Large intestine (tissue), 3 donors: ENCODE data around the gene EIF4G2. TPM values are rescaled to one million over a fixed set of nuclear protein-coding genes. Genes with fewer than 3 reads are reported as not detected.

Experiments
- DNase-seq, 2 donors: peaks; one replicate each; pipeline versions ENCODE4 v3.0.0 to v3.0.0-alpha.2; 2013
- H3K27ac ChIP-seq: one replicate; pipeline ENCODE4 v1.5.1; 2013; ENCODE audit warnings: low read length
- H3K27me3 ChIP-seq: 2 replicates; pipeline ENCODE4 v1.6.1; 2013; ENCODE audit warnings: low read length; ENCODE audit not compliant: control insufficient read depth, insufficient read depth
- H3K36me3 ChIP-seq: 2 replicates; pipeline ENCODE4 v1.6.1; 2013; ENCODE audit warnings: low read length; ENCODE audit not compliant: control insufficient read depth, insufficient read depth
- H3K4me1 ChIP-seq: one replicate; pipeline ENCODE4 v1.6.1; 2013; ENCODE audit warnings: low read length; ENCODE audit not compliant: control insufficient read depth, insufficient read depth
- H3K4me3 ChIP-seq: one replicate; pipeline ENCODE4 v1.5.1; 2013; ENCODE audit warnings: low read length
- H3K9me3 ChIP-seq: one replicate; pipeline ENCODE4 v1.6.1; 2013; ENCODE audit warnings: mild to moderate bottlenecking, low read depth, low read length, moderate library complexity; ENCODE audit not compliant: control insufficient read depth
- WGBS: methylation state at CpG from one replicate; pipeline ENCODE4 v1.1.5; 2013; ENCODE audit warnings: low lambda C conversion rate; ENCODE audit not compliant: insufficient coverage; 5-methylcytosine and 5-hydroxymethylcytosine counted together
- polyA plus RNA-seq: library from polyadenylated mRNA; unstranded; fragments of 120-200 nt; gene quantifications from one replicate; pipeline ENCODE4 v1.2.1, GENCODE V29; 2013

EIF4G2 gene
- polyA plus RNA-seq, 1 donor = 475 TPM

GRCh38 chr11:10761085-10761698 lies 47.5 kb downstream of the EIF4G2 start:
- peaks cover 81% of the 10 kb centered on the region for H3K36me3 ChIP-seq
- no peak overlapping the region for H3K4me3 ChIP-seq
- no peak overlapping the region for H3K27ac ChIP-seq
- no peak for DNase-seq
- no peaks in the 10 kb centered on the region for H3K27me3 ChIP-seq
- WGBS = no CpG with 5 or more reads among the region's 6 CpGs
- no peaks in the 10 kb centered on the region for H3K4me1 ChIP-seq
- H3K9me3 ChIP-seq = no peaks in the 10 kb centered on the region

DNA sequence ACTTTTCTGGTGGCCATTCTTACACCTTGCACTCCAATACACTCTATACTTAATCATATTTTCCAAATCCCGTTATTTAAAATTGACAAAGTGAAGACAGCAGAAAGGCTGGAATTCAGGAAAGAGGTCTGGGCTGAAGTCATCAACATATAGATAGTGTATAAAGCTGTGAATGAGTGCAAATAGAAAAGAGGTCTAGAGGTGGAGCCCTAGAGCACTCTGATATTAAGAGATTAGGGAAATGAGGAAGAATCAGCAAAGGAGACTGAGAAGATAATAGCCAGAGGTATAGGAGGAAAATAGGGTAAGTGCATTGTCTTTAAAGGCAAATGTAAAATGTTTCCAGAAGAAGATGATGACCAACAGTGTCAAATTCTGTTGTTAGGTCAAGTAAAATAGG lies 49.8 kb downstream of the EIF4G2 start:
- peaks cover 71% of the 10 kb centered on the region for H3K36me3 ChIP-seq
- 60% methylated on average over 1 of the region's 1 CpG for WGBS
- no peaks in the 10 kb centered on the region for H3K4me1 ChIP-seq
- H3K27ac ChIP-seq = no peak overlapping the region
- no peaks in the 10 kb centered on the region for H3K9me3 ChIP-seq
- no peak overlapping the region for H3K4me3 ChIP-seq
- no peaks in the 10 kb centered on the region for H3K27me3 ChIP-seq
- DNase-seq = no peak

DNA sequence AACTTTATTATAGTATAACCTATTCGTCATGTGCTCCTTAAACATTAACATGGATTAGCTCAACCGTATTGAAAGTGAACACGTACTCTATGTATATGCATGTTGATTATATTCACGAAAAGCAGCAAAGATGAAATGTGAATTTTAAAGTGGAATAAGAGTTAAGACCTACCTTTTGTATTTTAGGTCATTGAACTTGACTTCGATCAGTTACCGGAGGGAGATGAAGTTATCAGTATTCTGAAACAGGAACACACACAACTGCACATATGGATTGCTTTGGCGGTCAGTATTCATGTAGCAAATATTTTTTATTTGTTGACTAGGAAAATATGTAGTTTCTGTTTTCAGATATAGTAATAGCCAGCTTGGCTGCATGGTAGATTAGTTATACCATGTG lies 56.2 kb downstream of the EIF4G2 start:
- H3K36me3 ChIP-seq = peaks cover 28% of the 10 kb centered on the region
- H3K4me1 ChIP-seq = no peaks in the 10 kb centered on the region
- H3K27ac ChIP-seq = no peak overlapping the region
- 0% methylated on average over 1 of the region's 7 CpGs for WGBS
- peak in 1 of 2 donors; percentile 46 for DNase-seq
- H3K9me3 ChIP-seq = no peaks in the 10 kb centered on the region
- H3K4me3 ChIP-seq = peak overlapping the region; percentile 89
- no peaks in the 10 kb centered on the region for H3K27me3 ChIP-seq

DNA sequence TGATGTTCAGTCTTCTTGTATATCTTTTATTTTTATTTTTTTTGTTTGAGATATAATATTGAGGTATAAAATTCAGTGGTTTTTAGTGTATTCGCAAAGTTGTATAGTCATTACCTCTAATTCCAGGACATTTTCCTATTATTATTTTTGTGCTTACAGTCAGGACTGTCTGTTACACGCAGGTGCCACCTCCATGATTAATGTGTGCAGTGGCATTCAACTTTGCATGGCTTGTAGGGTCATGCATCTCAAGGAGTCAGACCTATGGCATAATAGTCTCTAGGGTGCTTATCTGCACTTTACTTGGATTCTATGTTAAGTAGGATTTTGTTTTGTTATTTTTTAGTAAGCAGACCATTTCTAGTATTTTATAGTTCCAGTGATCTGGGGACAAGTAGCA lies 56.7 kb downstream of the EIF4G2 start:
- H3K9me3 ChIP-seq = no peaks in the 10 kb centered on the region
- H3K4me3 ChIP-seq = peak overlapping the region; percentile 89
- peak in 1 of 2 donors; percentile 44 for DNase-seq
- H3K36me3 ChIP-seq = peaks cover 24% of the 10 kb centered on the region
- no CpG with 5 or more reads among the region's 2 CpGs for WGBS
- no peaks in the 10 kb centered on the region for H3K27me3 ChIP-seq
- H3K4me1 ChIP-seq = no peaks in the 10 kb centered on the region
- H3K27ac ChIP-seq = peak overlapping the region; percentile 94

GRCh38 chr11:10751581-10751940 lies 57.2 kb downstream of the EIF4G2 start:
- no CpG with 5 or more reads among the region's 14 CpGs for WGBS
- Histone ChIP-seq H3K4me3 (peak overlapping the region; percentile 89), H3K27ac (peak overlapping the region; percentile 94), H3K27me3 (no peaks in the 10 kb centered on the region), H3K36me3 (peaks cover 19% of the 10 kb centered on the region), H3K4me1 (no peaks in the 10 kb centered on the region), H3K9me3 (no peaks in the 10 kb centered on the region)
- DNase-seq = no peak

DNA sequence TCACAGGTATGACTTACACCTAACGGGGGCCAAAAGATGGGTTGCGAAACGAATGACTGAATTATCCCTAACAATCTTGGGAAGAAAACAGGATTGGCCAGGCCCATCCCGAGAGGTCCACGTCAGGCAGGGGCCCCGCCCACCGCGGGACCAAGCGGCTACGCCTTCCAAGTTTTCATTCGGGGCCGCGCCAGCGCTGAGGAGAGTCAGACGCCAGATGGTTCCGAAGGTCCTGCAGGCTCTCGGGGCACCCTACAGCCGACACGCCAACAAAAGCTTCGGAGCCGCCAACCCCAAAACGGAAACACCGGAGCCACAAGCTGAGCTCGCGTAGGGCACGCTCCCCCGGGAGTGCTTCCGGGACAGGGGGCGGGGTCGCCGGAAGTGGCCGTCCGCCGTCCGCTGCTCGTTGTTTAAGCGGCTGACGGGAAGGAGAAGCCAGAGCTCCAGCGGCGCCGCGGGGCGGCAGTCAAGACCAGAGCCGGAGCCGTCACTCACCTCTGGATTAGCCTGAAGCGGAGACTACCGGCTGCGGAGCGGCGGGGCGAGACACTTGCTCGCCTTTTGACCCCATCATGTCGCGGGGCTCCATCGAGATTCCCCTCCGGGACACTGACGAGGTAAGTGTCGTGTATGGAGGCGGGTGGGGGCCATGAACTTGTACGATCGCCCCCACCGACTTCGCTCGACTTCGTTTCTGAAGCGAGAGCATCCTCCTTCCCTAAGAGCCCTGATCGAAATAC lies 57.7 kb downstream of the EIF4G2 start, which contains the start of gene CTR9:
CTR9 (plus strand) TSS at position 409 of the 743 bp plus-strand sequence; CDS start at position 576, 167 bp downstream.
- peak; percentile 92 to 97 for DNase-seq
- no peaks in the 10 kb centered on the region for H3K9me3 ChIP-seq
- H3K27me3 ChIP-seq = no peaks in the 10 kb centered on the region
- H3K4me1 ChIP-seq = no peaks in the 10 kb centered on the region
- no CpG with 5 or more reads among the region's 67 CpGs for WGBS
- peak within 1 kb of the TSS; percentile 89 for H3K4me3 ChIP-seq
- H3K27ac ChIP-seq = peak within 1 kb of the TSS; percentile 94
- H3K36me3 ChIP-seq = peaks cover 16% of the 10 kb centered on the region

GRCh38 chr11:10749476-10749875 lies 59.2 kb downstream of the EIF4G2 start:
- WGBS = no CpG with 5 or more reads among the region's 2 CpGs
- no peaks in the 10 kb centered on the region for H3K9me3 ChIP-seq
- H3K4me1 ChIP-seq = no peaks in the 10 kb centered on the region
- no peaks in the 10 kb centered on the region for H3K27me3 ChIP-seq
- H3K27ac ChIP-seq = no peak overlapping the region
- H3K36me3 ChIP-seq = peaks cover 8% of the 10 kb centered on the region
- DNase-seq = no peak
- H3K4me3 ChIP-seq = no peak overlapping the region

DNA sequence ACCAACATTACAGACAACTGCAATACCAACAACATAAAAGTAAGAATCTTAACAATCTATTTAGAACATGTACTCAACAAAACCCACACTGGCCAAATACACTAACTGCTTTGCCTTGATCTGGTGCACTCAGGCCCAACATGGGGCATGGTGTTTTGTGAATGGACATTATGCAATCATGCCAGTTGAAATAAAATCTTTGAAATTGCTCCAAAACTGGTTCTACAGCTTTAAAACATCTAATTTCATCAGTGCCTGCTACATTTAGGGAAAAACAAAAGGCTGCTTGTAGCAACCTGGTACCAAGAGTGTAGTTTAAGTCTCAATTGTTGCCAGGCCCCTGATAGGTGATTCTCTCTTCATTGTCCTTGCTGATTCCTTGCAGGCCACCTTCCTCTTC lies 61.0 kb downstream of the EIF4G2 start:
- no peak overlapping the region for H3K27ac ChIP-seq
- peaks cover 10% of the 10 kb centered on the region for H3K4me1 ChIP-seq
- H3K36me3 ChIP-seq = no peaks in the 10 kb centered on the region
- H3K9me3 ChIP-seq = no peaks in the 10 kb centered on the region
- no peak for DNase-seq
- no peak overlapping the region for H3K4me3 ChIP-seq
- H3K27me3 ChIP-seq = no peaks in the 10 kb centered on the region

Other genes starting within 250 kb of the EIF4G2 start
- 49.3 TPM for gene LYVE1, start 240.3 kb downstream of the EIF4G2 start, polyA plus RNA-seq
- 13.1 TPM for gene IRAG1, start 115.2 kb downstream of the EIF4G2 start, polyA plus RNA-seq
- 40.0 TPM for gene CTR9, start 57.7 kb downstream of the EIF4G2 start, polyA plus RNA-seq
- gene ZBED5, start 49.1 kb upstream of the EIF4G2 start, polyA plus RNA-seq = 59.1 TPM